Measurements from ENCODE around the gene ORMDL1.

The ORMDL1 gene

DNA sequence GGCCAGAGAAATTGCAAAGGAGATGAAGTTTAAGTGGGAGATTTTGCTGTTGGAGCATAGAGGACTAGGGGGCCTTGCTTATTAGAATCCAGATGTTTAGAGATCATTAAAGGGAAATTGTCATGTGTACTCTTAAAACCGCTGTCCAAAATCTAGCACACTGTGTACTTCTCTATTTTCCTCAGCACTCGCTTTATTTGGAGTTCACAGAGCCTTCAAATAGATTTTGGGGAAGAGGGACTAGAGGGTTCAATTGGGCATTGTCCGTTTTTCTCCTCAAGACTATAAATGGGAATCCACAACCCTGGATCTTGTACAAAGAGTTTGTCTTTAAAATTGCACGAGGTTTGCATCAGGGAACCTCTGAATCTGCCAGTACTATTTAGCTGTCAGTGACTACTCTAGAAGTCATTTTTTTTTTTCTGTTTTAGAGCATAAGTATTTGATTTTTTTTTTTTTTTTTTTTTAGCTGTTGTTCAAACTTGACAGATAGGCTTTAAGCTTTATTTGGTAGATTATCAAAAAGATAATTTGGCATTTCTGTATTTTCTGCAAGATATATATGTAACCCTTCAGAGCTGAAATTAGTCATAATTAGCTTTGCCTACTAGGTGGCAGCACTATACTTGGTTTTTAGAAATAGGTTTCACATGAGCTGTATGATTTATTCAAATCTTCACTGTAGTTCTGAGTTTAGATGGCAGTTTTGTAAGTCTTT, 14.3 kb upstream of the ORMDL1 start:
- H3K4me3 ChIP-seq (ENCODE audit: low read depth, low read length): no peak overlapping the region
- TF ChIP-seq, protein P1, sequence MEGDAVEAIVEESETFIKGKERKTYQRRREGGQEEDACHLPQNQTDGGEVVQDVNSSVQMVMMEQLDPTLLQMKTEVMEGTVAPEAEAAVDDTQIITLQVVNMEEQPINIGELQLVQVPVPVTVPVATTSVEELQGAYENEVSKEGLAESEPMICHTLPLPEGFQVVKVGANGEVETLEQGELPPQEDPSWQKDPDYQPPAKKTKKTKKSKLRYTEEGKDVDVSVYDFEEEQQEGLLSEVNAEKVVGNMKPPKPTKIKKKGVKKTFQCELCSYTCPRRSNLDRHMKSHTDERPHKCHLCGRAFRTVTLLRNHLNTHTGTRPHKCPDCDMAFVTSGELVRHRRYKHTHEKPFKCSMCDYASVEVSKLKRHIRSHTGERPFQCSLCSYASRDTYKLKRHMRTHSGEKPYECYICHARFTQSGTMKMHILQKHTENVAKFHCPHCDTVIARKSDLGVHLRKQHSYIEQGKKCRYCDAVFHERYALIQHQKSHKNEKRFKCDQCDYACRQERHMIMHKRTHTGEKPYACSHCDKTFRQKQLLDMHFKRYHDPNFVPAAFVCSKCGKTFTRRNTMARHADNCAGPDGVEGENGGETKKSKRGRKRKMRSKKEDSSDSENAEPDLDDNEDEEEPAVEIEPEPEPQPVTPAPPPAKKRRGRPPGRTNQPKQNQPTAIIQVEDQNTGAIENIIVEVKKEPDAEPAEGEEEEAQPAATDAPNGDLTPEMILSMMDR (IDR thresholded peaks at IDR 0.05; ENCODE audit: borderline replicate concordance, insufficient read depth, low read depth, low read length): peak; percentile 31; the same call in 1 of the 2 replicates

DNA sequence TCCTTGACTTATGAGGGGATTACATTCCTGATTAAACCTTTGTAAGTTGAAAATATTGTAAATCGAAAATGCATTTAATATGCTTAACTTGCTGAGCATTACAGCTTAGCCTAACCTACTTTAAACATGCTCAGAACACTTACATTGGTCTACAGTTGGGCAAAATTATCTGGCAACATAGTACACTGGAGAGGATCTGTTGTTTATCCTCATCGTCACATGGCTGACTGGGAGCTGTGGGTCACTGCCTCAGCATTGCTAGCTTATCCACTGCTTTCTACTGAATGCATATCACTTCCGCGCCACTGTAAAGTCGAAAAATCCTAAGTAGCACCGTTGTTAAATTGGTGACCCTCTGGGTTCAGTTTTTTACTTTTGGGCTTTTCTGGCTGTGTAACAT, 13.8 kb upstream of the ORMDL1 start:
- no peak overlapping the region for H3K4me3 ChIP-seq (ENCODE audit: low read depth, low read length)
- TF ChIP-seq, protein P1 (IDR thresholded peaks at IDR 0.05; ENCODE audit: borderline replicate concordance, insufficient read depth, low read depth, low read length): no peak

DNA sequence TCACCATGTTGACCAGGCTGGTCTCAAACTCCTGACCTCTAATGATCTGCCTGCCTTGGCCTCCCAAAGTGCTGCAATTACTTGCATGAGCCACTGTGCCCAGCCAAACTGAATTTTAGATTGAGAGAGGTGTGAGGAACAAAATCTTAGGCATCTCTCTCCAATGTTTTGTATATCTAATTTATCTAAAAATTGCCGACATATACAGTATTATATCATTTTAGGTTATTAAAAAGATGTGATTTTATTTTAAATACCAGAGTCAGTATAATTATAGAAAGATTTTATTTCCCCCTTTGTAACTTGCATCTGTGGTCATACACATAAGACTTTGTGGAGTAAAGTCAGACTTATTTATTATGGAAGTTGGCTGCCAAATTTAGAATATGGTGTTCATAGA, 10.2 kb upstream of the ORMDL1 start:
- no peak overlapping the region for H3K4me3 ChIP-seq (ENCODE audit: low read depth, low read length)
- TF ChIP-seq, protein P1 (IDR thresholded peaks at IDR 0.05; ENCODE audit: borderline replicate concordance, insufficient read depth, low read depth, low read length): no peak

DNA sequence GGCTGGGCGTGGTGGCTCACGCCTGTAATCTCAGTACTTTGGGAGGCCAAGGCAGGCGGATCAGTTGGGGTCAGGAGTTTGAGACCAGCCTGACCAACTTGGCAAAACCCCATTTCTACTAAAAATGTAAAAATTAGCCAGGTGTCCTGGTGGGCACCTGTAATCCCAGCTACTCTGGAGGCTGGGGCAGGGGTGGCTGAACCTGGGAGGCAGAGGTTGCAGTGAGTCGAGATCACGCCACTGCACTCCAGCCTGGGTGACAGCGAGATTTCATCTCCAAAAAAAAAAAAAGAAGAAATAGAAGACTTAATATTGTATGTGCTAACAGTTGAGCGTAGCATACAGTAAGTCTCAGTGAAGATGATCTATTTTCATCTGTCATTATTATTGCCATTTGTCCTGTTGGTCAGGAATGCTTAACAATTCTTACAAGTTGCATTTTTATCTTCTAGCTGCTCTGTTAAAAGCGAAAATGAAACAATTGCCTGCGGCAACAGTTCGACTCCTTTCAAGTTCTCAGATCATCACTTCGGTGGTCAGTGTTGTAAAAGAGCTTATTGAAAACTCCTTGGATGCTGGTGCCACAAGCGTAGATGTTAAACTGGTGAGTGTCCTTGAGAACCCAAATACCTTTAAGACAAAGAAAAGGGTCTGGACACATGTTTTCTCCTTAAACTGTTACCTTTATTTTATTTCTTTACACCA, 7.4 kb upstream of the ORMDL1 start:
- no peak overlapping the region for H3K4me3 ChIP-seq (ENCODE audit: low read depth, low read length)
- TF ChIP-seq, protein P1 (IDR thresholded peaks at IDR 0.05; ENCODE audit: borderline replicate concordance, insufficient read depth, low read depth, low read length): no peak

DNA sequence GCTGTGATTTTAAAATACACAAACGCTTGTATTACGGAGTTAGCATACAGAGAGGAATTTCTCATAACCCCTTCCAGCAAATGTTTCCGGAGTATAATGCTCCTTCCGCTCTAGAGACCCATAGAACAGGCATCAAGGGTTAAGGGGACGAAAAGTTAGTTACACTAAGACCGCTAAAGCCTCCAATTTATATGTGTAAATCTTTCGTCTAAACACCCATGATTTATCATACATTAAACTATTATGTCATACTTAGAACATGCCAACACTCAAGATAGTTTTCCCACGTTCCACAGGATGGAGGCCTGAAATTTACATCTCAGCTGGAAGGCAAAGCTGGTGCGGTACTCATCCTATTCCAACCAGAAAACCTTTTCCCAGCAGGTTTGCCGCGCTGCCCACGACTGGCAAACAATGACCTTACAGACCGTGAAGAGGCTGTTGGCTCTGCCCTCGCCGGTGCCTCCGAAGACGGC, 650 bp downstream of the ORMDL1 start:
- TF ChIP-seq, protein P1 (IDR thresholded peaks at IDR 0.05; ENCODE audit: borderline replicate concordance, insufficient read depth, low read depth, low read length): no peak
- peak overlapping the region; percentile 87 for H3K4me3 ChIP-seq (ENCODE audit: low read depth, low read length)

DNA sequence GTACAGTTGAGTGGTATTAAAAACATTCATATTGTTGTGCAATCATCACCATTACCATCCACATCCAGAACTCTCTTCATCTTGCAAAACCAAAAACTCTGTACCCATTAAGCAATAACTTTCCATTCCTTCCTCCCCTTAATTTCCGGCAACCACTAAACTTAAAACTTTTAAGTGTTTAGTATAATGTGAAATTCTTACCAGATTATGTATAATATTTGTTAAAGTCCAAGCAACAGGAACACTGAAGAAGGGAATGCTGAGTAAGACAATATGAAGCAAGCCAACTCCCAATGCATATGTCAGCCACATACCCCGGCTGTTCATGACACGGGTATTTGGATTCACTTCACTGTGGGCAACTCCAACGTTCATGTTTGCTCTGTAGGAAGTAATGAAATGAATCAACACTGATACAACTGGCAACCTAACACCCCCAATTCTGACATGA, 1.9 kb downstream of the ORMDL1 start:
- H3K4me3 ChIP-seq (ENCODE audit: low read depth, low read length): peak overlapping the region; percentile 1
- TF ChIP-seq, protein P1 (IDR thresholded peaks at IDR 0.05; ENCODE audit: borderline replicate concordance, insufficient read depth, low read depth, low read length): no peak

Measured in GM12875 (cell line).